Mammary epithelial cell (primary cell): ENCODE data around the gene CBLB.

Source experiments
- EZH2 ChIP-seq: IDR thresholded peaks from 2 replicates; pipeline ENCODE4 v1.6.1; 2012; ENCODE audit warnings: low read length, inconsistent platforms, borderline replicate concordance
- TF ChIP-seq, protein P1 (sequence below), 2 donors: IDR thresholded peaks in 1 of 2; conservative IDR thresholded peaks in 1 of 2; 2 replicates each; pipeline ENCODE4 v1.5.1; 2011 to 2012; ENCODE audit warnings: inconsistent platforms in 2 of 2, low read length in 2 of 2, mild to moderate bottlenecking in 2 of 2, control low read depth in 1 of 2, low read depth in 1 of 2; ENCODE audit not compliant: insufficient read depth in 1 of 2; ENCODE audit errors: extremely low read depth in 1 of 2

DNA sequence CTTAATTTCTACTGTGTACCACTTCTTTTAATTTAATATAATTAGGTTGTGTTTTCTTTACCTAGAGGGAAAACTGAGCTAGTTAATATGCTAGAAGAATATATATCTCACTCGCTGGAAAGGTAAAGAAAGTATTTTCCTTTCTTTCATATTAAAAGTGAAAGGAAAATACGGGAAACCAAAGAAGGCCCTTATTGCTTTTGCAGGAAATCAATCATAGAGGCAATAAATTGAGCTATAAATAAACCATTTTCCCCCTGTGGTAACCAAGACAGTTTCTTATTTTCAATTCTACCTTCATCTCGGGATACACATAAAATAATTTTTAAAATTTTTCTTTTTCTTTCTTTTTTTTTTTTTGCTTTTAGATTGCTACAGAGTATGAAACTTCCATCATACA is 101.6 kb downstream of the CBLB start:
- TF ChIP-seq, protein P1, sequence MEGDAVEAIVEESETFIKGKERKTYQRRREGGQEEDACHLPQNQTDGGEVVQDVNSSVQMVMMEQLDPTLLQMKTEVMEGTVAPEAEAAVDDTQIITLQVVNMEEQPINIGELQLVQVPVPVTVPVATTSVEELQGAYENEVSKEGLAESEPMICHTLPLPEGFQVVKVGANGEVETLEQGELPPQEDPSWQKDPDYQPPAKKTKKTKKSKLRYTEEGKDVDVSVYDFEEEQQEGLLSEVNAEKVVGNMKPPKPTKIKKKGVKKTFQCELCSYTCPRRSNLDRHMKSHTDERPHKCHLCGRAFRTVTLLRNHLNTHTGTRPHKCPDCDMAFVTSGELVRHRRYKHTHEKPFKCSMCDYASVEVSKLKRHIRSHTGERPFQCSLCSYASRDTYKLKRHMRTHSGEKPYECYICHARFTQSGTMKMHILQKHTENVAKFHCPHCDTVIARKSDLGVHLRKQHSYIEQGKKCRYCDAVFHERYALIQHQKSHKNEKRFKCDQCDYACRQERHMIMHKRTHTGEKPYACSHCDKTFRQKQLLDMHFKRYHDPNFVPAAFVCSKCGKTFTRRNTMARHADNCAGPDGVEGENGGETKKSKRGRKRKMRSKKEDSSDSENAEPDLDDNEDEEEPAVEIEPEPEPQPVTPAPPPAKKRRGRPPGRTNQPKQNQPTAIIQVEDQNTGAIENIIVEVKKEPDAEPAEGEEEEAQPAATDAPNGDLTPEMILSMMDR (conservative IDR thresholded peaks at IDR 0.05 in 1 of 2, IDR thresholded peaks at IDR 0.05 in 1 of 2; ENCODE audit: extremely low read depth in 1 of 2, insufficient read depth in 1 of 2, low read depth in 1 of 2, low read length in 2 of 2), result no peak
- no peak for TF ChIP-seq EZH2
